NCI-H446 treated with DMSO at 0.1 percent for 48 hours (cell line): Measurements from ENCODE around the gene NXF2B.
"Not testable (repeated sequence)": the region's sequence is repeated elsewhere in the genome, so short reads cannot be mapped to it uniquely, and the experiment has no call there.

ENCODE experiments used
- DNase-seq: peaks from one replicate; lab custom pipeline; 2025; lab: John Stamatoyannopoulos, UW

Gene NXF2B, protein sequence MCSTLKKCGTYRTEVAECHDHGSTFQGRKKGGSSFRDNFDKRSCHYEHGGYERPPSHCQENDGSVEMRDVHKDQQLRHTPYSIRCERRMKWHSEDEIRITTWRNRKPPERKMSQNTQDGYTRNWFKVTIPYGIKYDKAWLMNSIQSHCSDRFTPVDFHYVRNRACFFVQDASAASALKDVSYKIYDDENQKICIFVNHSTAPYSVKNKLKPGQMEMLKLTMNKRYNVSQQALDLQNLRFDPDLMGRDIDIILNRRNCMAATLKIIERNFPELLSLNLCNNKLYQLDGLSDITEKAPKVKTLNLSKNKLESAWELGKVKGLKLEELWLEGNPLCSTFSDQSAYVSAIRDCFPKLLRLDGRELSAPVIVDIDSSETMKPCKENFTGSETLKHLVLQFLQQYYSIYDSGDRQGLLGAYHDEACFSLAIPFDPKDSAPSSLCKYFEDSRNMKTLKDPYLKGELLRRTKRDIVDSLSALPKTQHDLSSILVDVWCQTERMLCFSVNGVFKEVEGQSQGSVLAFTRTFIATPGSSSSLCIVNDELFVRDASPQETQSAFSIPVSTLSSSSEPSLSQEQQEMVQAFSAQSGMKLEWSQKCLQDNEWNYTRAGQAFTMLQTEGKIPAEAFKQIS

GRCh38 chrX:102439908-102440307 lies at the start of gene NXF2B:
Gene NXF2B, minus strand, starts transcription at chrX:102440008. Its CDS starts 59,972 bp downstream, at chrX:102380036.
- not testable (repeated sequence) for DNase-seq

DNA sequence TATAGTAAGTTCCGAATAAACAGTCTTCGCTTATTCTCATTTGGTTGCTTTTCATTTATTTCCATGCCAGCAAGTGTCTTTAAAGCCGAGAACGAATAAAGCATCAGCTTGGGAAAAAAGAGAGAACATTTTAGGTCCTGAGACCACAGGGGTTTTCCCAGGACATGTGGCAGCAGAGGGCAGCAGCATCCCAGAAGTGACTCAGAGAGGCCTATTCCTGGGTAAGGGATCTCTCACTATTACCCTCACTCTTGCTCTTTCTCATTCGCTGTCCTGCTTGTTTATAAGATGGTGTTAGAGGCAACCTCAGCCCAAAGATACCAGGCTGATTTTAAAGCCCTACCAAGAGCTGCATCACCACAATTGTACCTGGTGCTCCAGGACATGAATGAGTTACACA lies 39.0 kb upstream of the NXF2B start:
- DNase-seq, result not testable (repeated sequence)

GRCh38 chrX:102471762-102472220 lies 32.0 kb upstream of the NXF2B start, which contains the start of gene TCP11X2:
Gene TCP11X2, minus strand, starts transcription at chrX:102471812.
- DNase-seq, result not testable (repeated sequence)

DNA sequence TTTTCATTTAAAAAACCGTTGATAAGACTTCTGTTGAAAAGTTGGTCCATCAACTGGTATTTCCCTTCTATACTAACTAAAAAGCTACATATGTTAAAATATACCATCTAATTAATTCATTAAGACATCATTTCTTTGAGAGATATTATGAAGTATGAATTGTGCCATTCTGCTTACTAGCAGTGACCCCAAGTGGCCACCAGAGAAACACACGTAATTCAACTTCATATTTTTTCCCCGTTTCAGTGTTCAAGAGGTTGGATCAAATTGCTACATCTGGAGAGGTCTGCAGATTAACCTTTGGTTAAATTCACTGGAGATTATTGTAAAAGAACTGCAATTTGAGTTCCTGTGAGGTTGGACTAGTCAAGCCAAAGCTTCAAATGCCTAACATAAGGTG lies 30.4 kb upstream of the NXF2B start:
- DNase-seq, result not testable (repeated sequence)

DNA sequence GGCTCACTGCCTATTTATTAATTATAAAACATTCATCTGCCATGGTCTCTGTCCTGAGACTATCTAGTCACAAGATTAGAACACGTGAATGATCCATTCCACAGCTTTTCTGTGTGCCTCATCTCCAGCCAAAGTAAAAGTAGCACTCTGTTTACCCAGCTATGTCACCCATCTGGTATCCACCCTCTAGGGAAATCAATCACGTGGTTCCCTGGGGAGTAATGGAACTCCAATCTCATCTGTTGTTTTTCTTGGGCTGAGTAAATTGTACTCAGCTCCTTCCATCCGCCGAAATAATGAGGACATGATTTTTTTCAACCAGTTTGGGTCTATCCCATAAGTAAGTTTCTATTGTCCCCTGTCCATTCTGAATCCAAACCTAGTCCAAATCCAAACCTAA lies 18.8 kb upstream of the NXF2B start:
- not testable (repeated sequence) for DNase-seq

- DNase-seq, result not testable (repeated sequence)
Observed at GRCh38 chrX:102414493-102414892, 25.3 kb downstream of the NXF2B start.

GRCh38 chrX:102345916-102346315 lies 93.9 kb downstream of the NXF2B start:
- no peak for DNase-seq

DNA sequence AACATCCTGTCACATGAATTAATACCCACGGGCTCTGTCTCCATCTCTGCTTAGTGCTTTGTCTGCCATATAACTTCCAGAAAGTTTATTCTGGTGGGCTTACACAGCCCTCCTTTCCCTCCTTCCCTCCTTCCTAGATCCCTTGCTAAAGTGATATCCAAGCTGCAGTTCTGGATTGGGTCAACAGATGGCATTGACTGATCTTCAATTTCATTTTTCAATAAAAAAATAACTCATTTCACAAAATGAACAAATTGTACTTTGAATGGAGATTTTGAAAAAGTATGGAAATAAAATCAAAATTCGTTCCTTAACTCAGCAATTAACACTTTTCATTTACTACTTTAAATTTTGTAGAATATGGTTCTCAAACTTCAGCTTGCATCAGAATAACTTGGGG lies 97.9 kb downstream of the NXF2B start:
- no peak for DNase-seq

DNA sequence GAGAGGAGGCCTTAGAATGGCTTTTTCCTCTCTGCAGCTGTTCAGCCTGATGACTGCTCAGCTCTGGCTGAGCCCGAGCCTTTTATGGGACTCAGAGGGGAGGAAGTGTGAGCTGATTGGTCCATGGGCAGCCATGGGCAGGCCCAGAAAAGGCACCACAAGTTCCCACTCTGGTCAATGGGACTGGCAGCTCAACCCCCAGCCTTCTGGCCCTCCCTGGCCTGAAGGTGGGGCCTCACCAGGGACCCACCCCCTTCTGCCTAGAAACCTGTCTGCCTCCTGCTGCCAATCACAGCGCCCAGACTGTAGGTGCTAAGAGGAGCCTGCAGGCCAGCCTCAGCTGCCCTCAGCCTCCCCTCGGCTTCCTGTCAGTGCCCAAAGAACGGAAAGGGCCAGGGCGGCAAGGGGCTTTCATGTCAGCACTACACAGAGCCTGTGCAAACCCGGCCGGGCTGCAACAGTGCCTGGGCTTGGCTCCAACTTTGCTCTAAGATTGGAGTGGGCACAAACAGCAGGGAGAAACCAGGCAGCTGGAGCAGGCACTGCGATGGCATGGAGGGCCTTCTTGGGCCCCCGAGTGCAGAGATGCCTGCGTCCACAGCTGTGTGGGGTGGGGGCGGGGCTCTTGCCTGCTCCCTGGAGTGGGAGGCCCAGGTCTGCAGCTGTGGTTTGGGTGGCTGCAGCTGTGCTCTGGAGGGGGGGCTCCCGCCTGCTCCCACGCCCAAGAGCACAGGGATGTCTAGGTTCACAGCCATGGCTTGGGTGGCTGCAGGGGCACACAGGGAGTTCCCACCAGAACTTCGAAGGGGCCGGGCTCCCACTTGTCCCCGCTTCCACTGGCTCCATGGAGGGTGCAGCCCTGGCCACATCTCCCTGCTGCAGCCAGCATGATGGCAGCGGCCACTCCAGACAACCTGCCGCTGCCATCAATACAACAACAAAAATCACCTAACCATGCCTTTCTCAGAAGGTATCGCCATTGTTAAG lies 100.2 kb downstream of the NXF2B start:
- DNase-seq, result no peak

GRCh38 chrX:102338162-102338561 lies 101.6 kb downstream of the NXF2B start:
- no peak for DNase-seq
